Mammary epithelial cell (primary cell): ENCODE data around the gene MFSD11.

ENCODE experiments used
- EZH2 ChIP-seq: IDR thresholded peaks from 2 replicates; pipeline ENCODE4 v1.6.1; 2012; ENCODE audit warnings: low read length, inconsistent platforms, borderline replicate concordance
- TF ChIP-seq, protein P1 (sequence below), 2 donors: IDR thresholded peaks in 1 of 2; conservative IDR thresholded peaks in 1 of 2; 2 replicates each; pipeline ENCODE4 v1.5.1; 2011 to 2012; ENCODE audit warnings: inconsistent platforms in 2 of 2, low read length in 2 of 2, mild to moderate bottlenecking in 2 of 2, control low read depth in 1 of 2, low read depth in 1 of 2; ENCODE audit not compliant: insufficient read depth in 1 of 2; ENCODE audit errors: extremely low read depth in 1 of 2

DNA sequence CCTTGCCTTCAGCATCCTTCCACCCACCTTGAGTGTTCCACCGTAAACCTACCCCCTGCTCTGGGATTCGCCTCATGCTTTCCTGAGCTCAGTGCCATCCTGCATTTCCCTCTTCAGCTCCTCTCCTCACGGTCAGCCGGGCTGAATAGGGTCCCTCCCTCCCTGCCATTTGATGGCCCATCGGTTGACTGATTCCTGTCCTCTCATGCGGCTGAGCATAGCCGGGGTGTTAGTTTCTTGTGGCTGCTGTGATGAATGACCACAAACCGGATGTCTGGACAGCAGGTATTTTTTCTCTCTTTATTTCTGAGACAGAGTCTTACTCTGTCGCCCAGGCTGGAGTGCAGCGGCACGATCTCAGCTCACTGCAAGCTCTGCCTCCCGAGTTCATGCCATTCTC, 86.2 kb downstream of the MFSD11 start:
- TF ChIP-seq, protein P1, sequence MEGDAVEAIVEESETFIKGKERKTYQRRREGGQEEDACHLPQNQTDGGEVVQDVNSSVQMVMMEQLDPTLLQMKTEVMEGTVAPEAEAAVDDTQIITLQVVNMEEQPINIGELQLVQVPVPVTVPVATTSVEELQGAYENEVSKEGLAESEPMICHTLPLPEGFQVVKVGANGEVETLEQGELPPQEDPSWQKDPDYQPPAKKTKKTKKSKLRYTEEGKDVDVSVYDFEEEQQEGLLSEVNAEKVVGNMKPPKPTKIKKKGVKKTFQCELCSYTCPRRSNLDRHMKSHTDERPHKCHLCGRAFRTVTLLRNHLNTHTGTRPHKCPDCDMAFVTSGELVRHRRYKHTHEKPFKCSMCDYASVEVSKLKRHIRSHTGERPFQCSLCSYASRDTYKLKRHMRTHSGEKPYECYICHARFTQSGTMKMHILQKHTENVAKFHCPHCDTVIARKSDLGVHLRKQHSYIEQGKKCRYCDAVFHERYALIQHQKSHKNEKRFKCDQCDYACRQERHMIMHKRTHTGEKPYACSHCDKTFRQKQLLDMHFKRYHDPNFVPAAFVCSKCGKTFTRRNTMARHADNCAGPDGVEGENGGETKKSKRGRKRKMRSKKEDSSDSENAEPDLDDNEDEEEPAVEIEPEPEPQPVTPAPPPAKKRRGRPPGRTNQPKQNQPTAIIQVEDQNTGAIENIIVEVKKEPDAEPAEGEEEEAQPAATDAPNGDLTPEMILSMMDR (conservative IDR thresholded peaks at IDR 0.05 in 1 of 2, IDR thresholded peaks at IDR 0.05 in 1 of 2; ENCODE audit: extremely low read depth in 1 of 2, insufficient read depth in 1 of 2, low read depth in 1 of 2, low read length in 2 of 2) = no peak
- no peak for TF ChIP-seq EZH2
